ENCODE results near the gene C2CD3.

GRCh38 chr11:74010306-74011300 lies 160.2 kb downstream of the C2CD3 start:
- TF ChIP-seq CTCF (IDR thresholded peaks at IDR 0.05) (no peak), POLR2A (IDR thresholded peaks at IDR 0.05) (no peak), POLR2AphosphoS5 (IDR thresholded peaks at IDR 0.05; ENCODE audit: insufficient read depth in 1 of 2, low read depth in 1 of 2) (no peak)
